A549 (cell line): ENCODE measurements around the gene ABCA13. TPM values are rescaled to one million over a fixed set of nuclear protein-coding genes. Genes with fewer than 3 reads are reported as not detected.

Experiments
- ATAC-seq, 2 experiments: fragments of 200-7000 bp in 1 of 2; fragments of >200 bp in 1 of 2; cut with Nextera tagmentation in 1 of 2; cut with Tn5 transposase in 1 of 2; 3 replicates each; pipeline versions ENCODE4 v1.8.0 to v1.9.1; 2018 to 2020; ENCODE audit warnings: mild to moderate bottlenecking in 1 of 2, moderate library complexity in 1 of 2
- CTCF ChIA-PET: fragments of 300-600 bp; sonication (Branson Sonifier 250); formaldehyde crosslinking; extraction: SDS; loops from one replicate; lab custom pipeline; 2021; ENCODE audit warnings: antibody characterized with exemption, inconsistent platforms; lab: Yijun Ruan, JAX
- POLR2A ChIA-PET: fragments of 350-600 bp; formaldehyde crosslinking; extraction: SDS; loops from one replicate; lab custom pipeline; 2021; ENCODE audit warnings: antibody characterized with exemption, inconsistent platforms; lab: Yijun Ruan, JAX
- DNase-seq, 2 experiments: peaks; one replicate each; pipeline versions ENCODE4 v3.0.0 to v3.0.0-alpha.2; 2011 to 2016; ENCODE audit warnings: low read depth in 1 of 2, low spot score in 1 of 2
- FAIRE-seq: peaks from 2 replicates; lab custom pipeline; 2011; peaks lifted over from hg19 to GRCh38; lab: Jason Lieb, UNC
- H3K27ac ChIP-seq, 2 experiments: fragments of >200 bp; sonication (Bioruptor Twin); formaldehyde crosslinking; 3 replicates each; pipeline ENCODE4 v1.5.1; 2016 to 2017
- H3K4me1 ChIP-seq: fragments of >200 bp; sonication (Bioruptor Twin); formaldehyde crosslinking; 3 replicates; pipeline ENCODE4 v1.6.1; 2016
- H3K4me2 ChIP-seq: fragments of >200 bp; sonication (Bioruptor Twin); formaldehyde crosslinking; 3 replicates; pipeline ENCODE4 v1.6.1; 2016
- H3K4me3 ChIP-seq: fragments of >200 bp; sonication (Bioruptor Twin); formaldehyde crosslinking; 3 replicates; pipeline ENCODE4 v1.5.1; 2016
- H3K9me3 ChIP-seq: fragments of >200 bp; sonication (Bioruptor Twin); formaldehyde crosslinking; 3 replicates; pipeline ENCODE4 v1.6.1; 2016
- CEBPB ChIP-seq, 2 experiments: fragments of >200 bp in 1 of 2; sonication (Bioruptor Twin) in 1 of 2; formaldehyde crosslinking in 1 of 2; IDR thresholded peaks; 2 replicates each; pipeline ENCODE4 v1.6.1; 2012 to 2016
- CHD2 ChIP-seq: fragments of 150-350 bp; IDR thresholded peaks from 2 replicates; pipeline ENCODE4 v1.6.1; 2014; ENCODE audit warnings: low read length; ENCODE audit not compliant: partially characterized antibody
- CHD4 ChIP-seq: fragments of 200-600 bp; sonication (generic); IDR thresholded peaks from 2 replicates; pipeline ENCODE4 v1.6.1; 2016; ENCODE audit warnings: antibody characterized with exemption, mild to moderate bottlenecking, borderline replicate concordance
- EHMT2 ChIP-seq: fragments of 200-600 bp; sonication (generic); IDR thresholded peaks from 2 replicates; pipeline ENCODE4 v1.6.1; 2016; ENCODE audit warnings: antibody characterized with exemption, low read depth, mild to moderate bottlenecking, moderate library complexity
- EP300 ChIP-seq, 2 experiments: fragments of >200 bp; sonication (Bioruptor Twin); formaldehyde crosslinking; IDR thresholded peaks; 2 replicates in 1 of 2; 3 replicates in 1 of 2; pipeline ENCODE4 v1.6.1; 2016 to 2017
- ESRRA ChIP-seq: fragments of 150-350 bp; IDR thresholded peaks from 2 replicates; pipeline ENCODE4 v1.6.1; 2014; ENCODE audit warnings: mild to moderate bottlenecking, low read length, borderline replicate concordance
- FOSB ChIP-seq: fragments of 250-450 bp; sonication (Bioruptor Pico); IDR thresholded peaks from 2 replicates; pipeline ENCODE4 v1.5.0; 2020; ENCODE audit warnings: mild to moderate bottlenecking, moderate library complexity
- FOXS1 ChIP-seq: fragments of 250-450 bp; sonication (Bioruptor Pico); IDR thresholded peaks from 2 replicates; pipeline ENCODE4 v1.5.0; 2020; ENCODE audit warnings: mild to moderate bottlenecking, moderate library complexity
- HEYL ChIP-seq: fragments of 250-450 bp; sonication (Bioruptor Pico); IDR thresholded peaks from 2 replicates; pipeline ENCODE4 v1.8.0; 2021; ENCODE audit warnings: mild to moderate bottlenecking, moderate library complexity
- HOXA7 ChIP-seq: fragments of 250-450 bp; sonication (Bioruptor Pico); IDR thresholded peaks from 2 replicates; pipeline ENCODE4 v1.5.0; 2020; ENCODE audit warnings: mild to moderate bottlenecking, moderate library complexity
- HOXB13 ChIP-seq: fragments of 250-450 bp; sonication (Bioruptor Pico); IDR thresholded peaks from 2 replicates; pipeline ENCODE4 v1.5.0; 2020; ENCODE audit warnings: low read depth, mild to moderate bottlenecking, moderate library complexity
- JUN ChIP-seq, 2 experiments: fragments of >200 bp; sonication (Bioruptor Twin); formaldehyde crosslinking; IDR thresholded peaks; 2 replicates in 1 of 2; 3 replicates in 1 of 2; pipeline ENCODE4 v1.6.1; 2016 to 2017
- KDM1A ChIP-seq: fragments of 200-600 bp; sonication (generic); IDR thresholded peaks from 2 replicates; pipeline ENCODE4 v1.6.1; 2016; ENCODE audit warnings: low read depth, mild to moderate bottlenecking
- RAD21 ChIP-seq, 2 experiments: fragments of >200 bp in 1 of 2; sonication (Bioruptor Twin) in 1 of 2; formaldehyde crosslinking in 1 of 2; IDR thresholded peaks in 1 of 2; conservative IDR thresholded peaks in 1 of 2; 2 replicates in 1 of 2; 3 replicates in 1 of 2; pipeline ENCODE4 v1.6.1; 2012 to 2018; ENCODE audit warnings: inconsistent platforms in 1 of 2
- RFX5 ChIP-seq: fragments of 450-650 bp; IDR thresholded peaks from 2 replicates; pipeline ENCODE4 v1.7.1; 2014; ENCODE audit warnings: antibody characterized with exemption, mild to moderate bottlenecking, moderate library complexity
- TP53 ChIP-seq: fragments of 250-450 bp; sonication (Bioruptor Pico); IDR thresholded peaks from 2 replicates; pipeline ENCODE4 v1.5.0; 2021; ENCODE audit warnings: mild to moderate bottlenecking, moderate library complexity
- ZC3H11A ChIP-seq: fragments of 450-650 bp; IDR thresholded peaks from 2 replicates; pipeline ENCODE4 v1.6.1; 2014; ENCODE audit warnings: antibody characterized with exemption, mild to moderate bottlenecking
- WGBS: methylation state at CpG from one replicate; pipeline ENCODE4 v1.1.6; 2017; ENCODE audit errors: missing lambda C conversion rate; 5-methylcytosine and 5-hydroxymethylcytosine counted together
- polyA plus RNA-seq, 4 experiments: library from polyadenylated mRNA; depleted of rRNA in 3 of 4; stranded (reverse); fragments of >200 nt; fragmentation: RNase III in 1 of 4; extraction: RNeasy Plus Mini Kit Qiagen cat#74134 plus additional on column Dnase treatment in 1 of 4; gene quantifications; 2 replicates in 3 of 4; 3 replicates in 1 of 4; pipeline ENCODE4 v1.2.3, GENCODE V29; 2011 to 2017
- TF ChIP-seq, protein P1 (sequence below): fragments of >200 bp; sonication (Bioruptor Twin); formaldehyde crosslinking; IDR thresholded peaks from 3 replicates; pipeline ENCODE4 v1.6.1; 2016
- TF ChIP-seq, protein P2 (sequence below): fragments of >200 bp; sonication (Bioruptor Twin); formaldehyde crosslinking; IDR thresholded peaks from 3 replicates; pipeline ENCODE4 v1.5.1; 2016
- TF ChIP-seq, protein P3 (sequence below): fragments of >200 bp; sonication (Bioruptor Twin); formaldehyde crosslinking; IDR thresholded peaks from 2 replicates; pipeline ENCODE4 v1.6.1; 2016
- TF ChIP-seq, protein P4 (sequence below): fragments of 250-450 bp; sonication (Bioruptor Pico); IDR thresholded peaks from 2 replicates; pipeline ENCODE4 v1.5.0; 2020; ENCODE audit warnings: low read depth, mild to moderate bottlenecking, moderate library complexity

Gene ABCA13
- polyA plus RNA-seq, 2 of the 4 experiments (the other 2 are of a cell fraction) = 0.01 TPM; not detected in 1

DNA sequence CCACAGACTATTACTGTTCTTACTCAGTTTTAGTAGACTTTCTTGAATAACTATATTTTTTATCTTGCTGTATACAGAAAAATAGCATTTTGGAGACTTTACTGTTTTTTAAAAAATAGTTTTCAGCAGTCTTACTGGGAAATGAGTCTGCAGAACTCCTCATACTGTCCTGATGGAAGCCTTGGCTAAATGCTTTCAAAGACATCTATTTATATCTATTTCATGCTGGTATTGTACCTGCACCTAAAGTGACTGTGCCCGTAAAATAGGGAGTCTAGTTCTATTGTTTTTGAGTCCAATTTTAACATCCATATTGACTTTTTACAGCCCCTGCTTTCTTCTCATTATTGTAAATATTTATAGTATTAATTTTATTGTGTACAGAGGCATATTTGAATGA lies 464.5 kb downstream of the ABCA13 start:
- TF ChIP-seq HOXB13 (CRISPR knock-in tag) = no peak
- TF ChIP-seq HEYL (CRISPR knock-in tag) = no peak
- TF ChIP-seq JUN (IDR thresholded peaks at IDR 0.05) = no peak
- TF ChIP-seq ESRRA = no peak
- TF ChIP-seq KDM1A = no peak
- TF ChIP-seq, protein P1, sequence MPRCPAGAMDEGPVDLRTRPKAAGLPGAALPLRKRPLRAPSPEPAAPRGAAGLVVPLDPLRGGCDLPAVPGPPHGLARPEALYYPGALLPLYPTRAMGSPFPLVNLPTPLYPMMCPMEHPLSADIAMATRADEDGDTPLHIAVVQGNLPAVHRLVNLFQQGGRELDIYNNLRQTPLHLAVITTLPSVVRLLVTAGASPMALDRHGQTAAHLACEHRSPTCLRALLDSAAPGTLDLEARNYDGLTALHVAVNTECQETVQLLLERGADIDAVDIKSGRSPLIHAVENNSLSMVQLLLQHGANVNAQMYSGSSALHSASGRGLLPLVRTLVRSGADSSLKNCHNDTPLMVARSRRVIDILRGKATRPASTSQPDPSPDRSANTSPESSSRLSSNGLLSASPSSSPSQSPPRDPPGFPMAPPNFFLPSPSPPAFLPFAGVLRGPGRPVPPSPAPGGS = no peak
- TF ChIP-seq EP300 (IDR thresholded peaks at IDR 0.05) = no peak
- no peak for TF ChIP-seq ZC3H11A
- TF ChIP-seq RFX5 = no peak
- TF ChIP-seq CEBPB (IDR thresholded peaks at IDR 0.05) = no peak
- TF ChIP-seq, protein P2, sequence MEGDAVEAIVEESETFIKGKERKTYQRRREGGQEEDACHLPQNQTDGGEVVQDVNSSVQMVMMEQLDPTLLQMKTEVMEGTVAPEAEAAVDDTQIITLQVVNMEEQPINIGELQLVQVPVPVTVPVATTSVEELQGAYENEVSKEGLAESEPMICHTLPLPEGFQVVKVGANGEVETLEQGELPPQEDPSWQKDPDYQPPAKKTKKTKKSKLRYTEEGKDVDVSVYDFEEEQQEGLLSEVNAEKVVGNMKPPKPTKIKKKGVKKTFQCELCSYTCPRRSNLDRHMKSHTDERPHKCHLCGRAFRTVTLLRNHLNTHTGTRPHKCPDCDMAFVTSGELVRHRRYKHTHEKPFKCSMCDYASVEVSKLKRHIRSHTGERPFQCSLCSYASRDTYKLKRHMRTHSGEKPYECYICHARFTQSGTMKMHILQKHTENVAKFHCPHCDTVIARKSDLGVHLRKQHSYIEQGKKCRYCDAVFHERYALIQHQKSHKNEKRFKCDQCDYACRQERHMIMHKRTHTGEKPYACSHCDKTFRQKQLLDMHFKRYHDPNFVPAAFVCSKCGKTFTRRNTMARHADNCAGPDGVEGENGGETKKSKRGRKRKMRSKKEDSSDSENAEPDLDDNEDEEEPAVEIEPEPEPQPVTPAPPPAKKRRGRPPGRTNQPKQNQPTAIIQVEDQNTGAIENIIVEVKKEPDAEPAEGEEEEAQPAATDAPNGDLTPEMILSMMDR = no peak
- TF ChIP-seq EHMT2 = no peak
- TF ChIP-seq, protein P3, sequence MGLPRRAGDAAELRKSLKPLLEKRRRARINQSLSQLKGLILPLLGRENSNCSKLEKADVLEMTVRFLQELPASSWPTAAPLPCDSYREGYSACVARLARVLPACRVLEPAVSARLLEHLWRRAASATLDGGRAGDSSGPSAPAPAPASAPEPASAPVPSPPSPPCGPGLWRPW = no peak
- no peak for TF ChIP-seq TP53 (CRISPR knock-in tag)
- TF ChIP-seq, protein P4, sequence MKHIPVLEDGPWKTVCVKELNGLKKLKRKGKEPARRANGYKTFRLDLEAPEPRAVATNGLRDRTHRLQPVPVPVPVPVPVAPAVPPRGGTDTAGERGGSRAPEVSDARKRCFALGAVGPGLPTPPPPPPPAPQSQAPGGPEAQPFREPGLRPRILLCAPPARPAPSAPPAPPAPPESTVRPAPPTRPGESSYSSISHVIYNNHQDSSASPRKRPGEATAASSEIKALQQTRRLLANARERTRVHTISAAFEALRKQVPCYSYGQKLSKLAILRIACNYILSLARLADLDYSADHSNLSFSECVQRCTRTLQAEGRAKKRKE (CRISPR knock-in tag) = no peak
- TF ChIP-seq FOXS1 (CRISPR knock-in tag) = no peak
- TF ChIP-seq CHD2 = no peak
- 62% methylated on average over 1 of the region's 1 CpG for WGBS
- no peak for DNase-seq
- ChIA-PET POLR2A (no interaction called here), CTCF (no interaction called here)
- FAIRE-seq = no peak
- Histone ChIP-seq H3K4me1 (no peaks in the 10 kb centered on the region), H3K27ac (no peak overlapping the region), H3K4me3 (no peak overlapping the region), H3K9me3 (no peaks in the 10 kb centered on the region), H3K4me2 (no peak overlapping the region)
- ATAC-seq = no peak

DNA sequence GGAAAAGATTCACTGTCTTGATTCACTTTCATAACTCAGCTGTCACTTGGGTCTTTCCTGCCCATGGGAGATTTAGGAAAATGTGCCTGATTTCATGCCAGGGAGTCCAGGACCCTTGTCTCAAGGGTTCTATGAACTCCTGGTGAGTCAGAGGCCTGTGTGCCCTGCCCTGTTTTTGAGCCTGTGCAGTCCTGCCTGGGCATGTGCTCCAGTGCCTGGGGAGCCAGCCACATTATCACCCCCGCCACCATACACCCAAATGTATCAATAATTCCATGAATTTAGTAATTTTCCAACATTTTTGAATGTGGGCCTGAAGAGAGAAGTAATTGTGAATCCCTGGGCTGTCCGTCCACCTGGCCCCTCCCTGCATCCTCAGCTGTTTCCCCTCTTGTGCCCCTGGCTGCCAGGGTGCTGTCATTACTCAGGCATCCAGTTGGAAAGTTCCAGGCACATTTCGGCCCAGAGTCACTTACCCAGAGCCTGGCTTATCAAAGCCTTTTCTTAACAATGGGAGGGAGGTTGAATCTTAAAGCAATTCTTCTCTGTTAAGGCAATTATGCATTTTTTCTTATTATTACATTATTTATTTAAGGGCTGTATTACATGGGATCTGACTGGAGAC lies 465.2 kb downstream of the ABCA13 start:
- POLR2A ChIA-PET = no interaction called here
- no peak for ATAC-seq
- no peaks in the 10 kb centered on the region for H3K9me3 ChIP-seq
- WGBS = 4% methylated on average over 3 of the region's 3 CpGs
- FAIRE-seq = no peak
- H3K4me2 ChIP-seq = no peak overlapping the region
- CTCF ChIA-PET = no interaction called here
- no peak for DNase-seq
- H3K4me1 ChIP-seq = no peaks in the 10 kb centered on the region
- no peak overlapping the region for H3K27ac ChIP-seq
- TF ChIP-seq FOSB (CRISPR knock-in tag) = no peak
- TF ChIP-seq CHD4 = no peak
- TF ChIP-seq HOXA7 (CRISPR knock-in tag) = no peak
- no peak for TF ChIP-seq RAD21 (conservative IDR thresholded peaks at IDR 0.05 in 1 of 2, IDR thresholded peaks at IDR 0.05 in 1 of 2)
- TF ChIP-seq, protein P2 = no peak
- H3K4me3 ChIP-seq = no peak overlapping the region
